Heart right ventricle (tissue), 16 donors: ENCODE measurements around the gene SPARC. TPM values are rescaled to one million over a fixed set of nuclear protein-coding genes. Genes with fewer than 3 reads are reported as not detected.
"Not testable (repeated sequence)": the region's sequence is repeated elsewhere in the genome, so short reads cannot be mapped to it uniquely, and the experiment has no call there.

Experiments
- ATAC-seq, 8 donors: fragments of 200-7000 bp; cut with Tn5 transposase; one replicate each; pipeline ENCODE4 v1.9.1; 2020; ENCODE audit warnings: mild to moderate bottlenecking in 8 of 8, moderate library complexity in 8 of 8, moderate number of reproducible peaks in 1 of 8
- DNase-seq, 2 donors: peaks; one replicate each; pipeline ENCODE4 v3.0.0-alpha.2; 2020
- H3K27ac ChIP-seq, 10 donors: fragments of 200-600 bp; sonication (generic) in 2 of 10; one replicate each; pipeline versions ENCODE4 v1.5.0 to v1.8.0; 2020 to 2022; ENCODE audit warnings: mild to moderate bottlenecking in 3 of 10
- H3K27me3 ChIP-seq, 7 donors: fragments of 200-600 bp; one replicate each; pipeline ENCODE4 v1.8.0; 2021 to 2022; ENCODE audit warnings: mild to moderate bottlenecking in 2 of 7
- H3K36me3 ChIP-seq, 9 donors: fragments of 200-600 bp; sonication (generic) in 1 of 9; one replicate each; pipeline versions ENCODE4 v1.5.0 to v1.8.0; 2020 to 2022; ENCODE audit warnings: mild to moderate bottlenecking in 2 of 9
- H3K4me1 ChIP-seq, 9 donors: fragments of 200-600 bp; sonication (generic) in 1 of 9; one replicate each; pipeline versions ENCODE4 v1.5.0 to v1.8.0; 2020 to 2022; ENCODE audit warnings: mild to moderate bottlenecking in 4 of 9
- H3K4me3 ChIP-seq, 10 donors: fragments of 200-600 bp; sonication (generic) in 2 of 10; one replicate each; pipeline versions ENCODE4 v1.5.0 to v1.8.0; 2020 to 2022; ENCODE audit warnings: mild to moderate bottlenecking in 7 of 10, moderate library complexity in 2 of 10
- H3K9me3 ChIP-seq, 11 donors: fragments of 200-600 bp in 10 of 11; sonication (generic) in 2 of 11; one replicate each; pipeline versions ENCODE4 v1.5.0 to v1.8.0; 2013 to 2022; ENCODE audit warnings: mild to moderate bottlenecking in 2 of 11, control low read depth in 1 of 11, moderate library complexity in 1 of 11
- CTCF ChIP-seq, 9 donors: fragments of 200-600 bp; sonication (generic) in 2 of 9; IDR thresholded peaks; one replicate each; pipeline versions ENCODE4 v1.5.0 to v1.8.0; 2021 to 2022; ENCODE audit warnings: antibody characterized with exemption in 9 of 9, mild to moderate bottlenecking in 5 of 9, moderate library complexity in 1 of 9
- WGBS, 2 donors: extraction: QIAGEN DNeasy Blood & Tissue Kit; methylation state at CpG; one replicate each; pipeline ENCODE4 v1.1.7; 2013; ENCODE audit warnings: inconsistent platforms in 1 of 2; 5-methylcytosine and 5-hydroxymethylcytosine counted together
- intact Hi-C, 10 donors: fragments of 100-400 bp; cut with DNase I; formaldehyde crosslinking; loops; one replicate each; pipeline versions ENCODE4 v1.11.1 to v1.14.2; 2022
- polyA plus RNA-seq, 2 donors: library from polyadenylated mRNA; stranded (reverse); fragments of 200-250 nt; gene quantifications; one replicate each; pipeline ENCODE4 v1.2.3, GENCODE V29; 2013
- total RNA-seq, 10 donors: library from RNA; stranded (reverse); fragmentation: NEBNext Ultra II Directional in 3 of 10; extraction: Animal tissue kit (Norgen Biotek cat#: 25700) in 3 of 10; gene quantifications; one replicate each; pipeline versions ENCODE4 v1.2.1 to v1.2.4, GENCODE V29; 2021 to 2023
- donor health status: Arrhythmogenic right ventricular cardiomyopathy.
- donor health status: ischemic (EF 13 %, LVEDD 7.1; RV severe dilation, severe dysfunction).
- donor health status: healthy with polysubstance abuse.
- donor health status: DM: no; HTN: yes; CAD: no.
- donor health status: DM: no; HTN: no; CAD: no.
- donor health status: ischemic (EF 25% LVEDD 6.9; RV normal size, moderate dysfunction).
- donor health status: ischemic (EF 25% LVEDD 5.7; RV mildly dilated, moderate dysfunction).
- donor health status: healthy.
- donor health status: DM: yes; HTN: yes; CAD: no.
- donor health status: Ischemic cardiomyopathy.
- donor health status: ischemic (EF 35%, LVEDD 5.7; RV mildly dilated, moderate dysfunction).
- donor health status: nonischemic (EF 11% LVEDD 7.7; RV severe dilation, severe dysfunction).
- donor health status: DM: yes; HTN: yes; CAD: no.
- donor health status: PGD.
- donor health status: ischemic (EF 29% LVEDD 5.4; RV normal size, mild dysfunction).
- donor health status: nonischemic (EF 23%, LVEDD 6.1; RV moderate dilation, normal function).

The SPARC gene
- total and polyA plus RNA-seq, 12 donors, result 144 to 1,135 (median 456) TPM

DNA sequence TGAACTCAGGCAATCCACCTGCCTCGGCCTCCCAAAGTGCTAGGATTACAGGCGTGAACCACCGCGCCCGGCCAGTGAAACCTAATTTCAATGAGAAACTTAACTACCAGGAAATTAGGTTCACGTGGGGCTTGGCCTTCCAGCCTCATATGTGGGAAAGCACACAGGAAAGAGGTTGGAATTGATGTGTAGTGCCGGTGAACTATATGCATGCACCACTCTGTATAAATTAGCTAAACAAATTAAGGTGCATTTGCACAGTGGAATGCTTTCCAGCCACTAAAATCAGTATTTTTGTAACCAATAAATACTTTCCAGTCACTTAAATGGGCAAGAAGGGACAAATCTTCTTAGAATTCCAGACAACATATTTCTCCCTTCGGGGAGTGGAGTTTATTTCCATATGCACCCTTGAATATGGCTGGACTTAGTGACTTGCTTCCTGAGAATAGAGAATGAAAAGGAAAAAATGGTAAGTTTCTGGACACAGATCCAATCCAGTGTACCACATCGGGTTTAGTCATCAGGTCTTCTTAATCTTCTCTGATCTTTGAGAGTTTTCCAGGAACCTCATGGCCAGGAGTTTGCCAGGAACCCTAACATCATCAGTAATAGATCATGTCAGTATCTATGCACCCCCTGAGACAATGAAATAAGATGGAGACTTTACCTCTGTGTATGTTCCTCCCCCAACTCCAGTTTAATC lies 46.8 kb upstream of the SPARC start:
- intact Hi-C loops, result no loop called here
- TF ChIP-seq CTCF (IDR thresholded peaks at IDR 0.05), result no peak
- peaks cover 0 to 12% (median 0%) of the 10 kb centered on the region in 9 donors for H3K36me3 ChIP-seq
- DNase-seq (no peak), ATAC-seq (no peak)
- peaks cover 0 to 6% (median 0%) of the 10 kb centered on the region in 9 donors for H3K4me1 ChIP-seq
- H3K27me3 ChIP-seq, result no peaks in the 10 kb centered on the region
- peaks cover 0 to 14% (median 0%) of the 10 kb centered on the region in 11 donors for H3K9me3 ChIP-seq
- no peak overlapping the region for H3K4me3 ChIP-seq
- WGBS, 2 donors, result 94 to 95% methylated on average over 9 of the region's 9 CpGs
- H3K27ac ChIP-seq, result no peak overlapping the region

GRCh38 chr5:151730381-151730780 lies 43.7 kb upstream of the SPARC start:
- H3K27ac ChIP-seq, result no peak overlapping the region
- intact Hi-C loops, result no loop called here
- H3K36me3 ChIP-seq, result peaks cover 0 to 12% (median 0%) of the 10 kb centered on the region in 9 donors
- TF ChIP-seq CTCF (IDR thresholded peaks at IDR 0.05), result no peak
- no peak for ATAC-seq
- peaks cover 0 to 14% (median 0%) of the 10 kb centered on the region in 11 donors for H3K9me3 ChIP-seq
- no peaks in the 10 kb centered on the region for H3K27me3 ChIP-seq
- WGBS, 2 donors, result 89 to 91% methylated on average over 7 of the region's 7 CpGs
- no peak for DNase-seq
- no peaks in the 10 kb centered on the region for H3K4me1 ChIP-seq
- no peak overlapping the region for H3K4me3 ChIP-seq

DNA sequence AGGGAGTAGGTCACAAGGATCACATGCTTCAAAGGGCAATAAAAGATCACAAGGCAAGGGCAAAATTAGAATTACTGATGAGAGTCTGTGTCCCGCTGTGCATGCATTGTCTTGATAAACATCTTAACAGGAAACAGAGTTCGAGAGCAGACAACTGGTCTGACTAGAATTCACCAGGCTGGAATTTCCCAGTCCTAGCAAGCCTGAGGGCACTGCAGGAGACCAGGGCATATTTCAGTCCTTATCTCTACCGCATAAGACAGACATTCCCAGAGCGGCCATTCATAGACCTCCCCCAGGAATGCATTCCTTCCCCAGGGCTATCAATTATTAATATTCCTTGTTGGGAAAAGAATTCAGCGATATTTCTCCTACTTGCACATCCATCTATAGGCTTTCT lies 42.9 kb upstream of the SPARC start:
- H3K27ac ChIP-seq, DNase-seq, intact Hi-C loops, H3K4me1 ChIP-seq, ATAC-seq, H3K27me3 ChIP-seq, H3K4me3 ChIP-seq: not testable (repeated sequence)
- peaks cover 0 to 12% (median 0%) of the 10 kb centered on the region in 9 donors for H3K36me3 ChIP-seq
- 72 to 80% methylated on average over 5 of the region's 5 CpGs for WGBS, 2 donors
- H3K9me3 ChIP-seq, result peaks cover 0 to 14% (median 0%) of the 10 kb centered on the region in 11 donors

DNA sequence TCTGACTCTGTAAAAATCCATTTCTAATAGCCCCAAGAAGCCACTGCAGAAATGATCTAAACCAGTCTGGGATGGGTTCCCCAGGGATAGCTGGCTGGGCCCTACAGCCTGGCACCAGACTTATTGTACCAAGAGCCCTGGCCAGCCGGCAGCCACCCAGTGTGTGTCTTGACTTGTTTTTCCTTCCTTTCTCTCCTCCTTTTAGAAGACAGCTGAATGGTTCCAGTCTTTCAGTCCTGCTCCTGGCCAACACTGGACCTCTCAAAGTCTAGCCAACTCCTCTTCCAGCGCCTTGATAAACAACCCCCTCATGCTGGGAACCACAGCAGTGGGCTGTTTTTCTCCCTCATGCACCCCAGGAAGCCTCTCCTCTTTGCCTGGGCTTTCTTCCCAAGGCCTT lies 37.6 kb upstream of the SPARC start:
- no peak overlapping the region for H3K4me3 ChIP-seq
- H3K27ac ChIP-seq, result peak overlapping the region in 2 of 10 donors; percentile 36 to 56
- H3K4me1 ChIP-seq, result peaks cover 0 to 36% (median 0%) of the 10 kb centered on the region in 9 donors
- peak in 1 of 8 donors; percentile 55 for ATAC-seq
- no peaks in the 10 kb centered on the region for H3K36me3 ChIP-seq
- H3K9me3 ChIP-seq, result peaks cover 0 to 4% (median 0%) of the 10 kb centered on the region in 11 donors
- 77 to 79% methylated on average over 2 of the region's 2 CpGs for WGBS, 2 donors
- no peak for TF ChIP-seq CTCF (IDR thresholded peaks at IDR 0.05)
- intact Hi-C loops, result loop anchor here in 2 of 10 donors (5.0 kb wide), 1 partner anchor 67 kb away; no protein-coding TSS in a partner anchor
- no peaks in the 10 kb centered on the region for H3K27me3 ChIP-seq
- no peak for DNase-seq

- H3K27me3 ChIP-seq, result no peaks in the 10 kb centered on the region
- H3K4me1 ChIP-seq, result peaks cover 0 to 51% (median 6%) of the 10 kb centered on the region in 9 donors
- H3K27ac ChIP-seq, result no peak overlapping the region
- no peaks in the 10 kb centered on the region for H3K36me3 ChIP-seq
- intact Hi-C loops, result loop anchor here in 2 of 10 donors (5.0 kb wide), 1 partner anchor 65 kb away; no protein-coding TSS in a partner anchor
- H3K9me3 ChIP-seq, result no peaks in the 10 kb centered on the region
- no peak overlapping the region for H3K4me3 ChIP-seq
- no peak for TF ChIP-seq CTCF (IDR thresholded peaks at IDR 0.05)
- ATAC-seq (no peak), DNase-seq (no peak)
These were observed 35.8 kb upstream of the SPARC start for GRCh38 chr5:151722546-151722945.
